GM12875 (cell line): Measurements from ENCODE around the gene OSBPL2.

Experiments used
- H3K4me3 ChIP-seq: one replicate; pipeline ENCODE4 v1.5.1; 2011; ENCODE audit warnings: low read depth, low read length, control low read depth
- CTCF ChIP-seq: IDR thresholded peaks from 2 replicates; pipeline ENCODE4 v1.5.1; 2011; ENCODE audit warnings: low read depth, mild to moderate bottlenecking, control low read depth, inconsistent platforms, low read length, moderate library complexity, borderline replicate concordance; ENCODE audit not compliant: insufficient read depth

Gene OSBPL2

GRCh38 chr20:62326959-62327725 lies 88.8 kb downstream of the OSBPL2 start:
- no peak for TF ChIP-seq CTCF

GRCh38 chr20:62327726-62328495 lies 89.6 kb downstream of the OSBPL2 start:
- no peak overlapping the region for H3K4me3 ChIP-seq
- no peak for TF ChIP-seq CTCF

More at GRCh38 chr20:62326959-62327725, 88.8 kb downstream of the OSBPL2 start:
- H3K4me3 ChIP-seq = no peak overlapping the region

GRCh38 chr20:62328684-62329388 lies 90.5 kb downstream of the OSBPL2 start:
- no peak for TF ChIP-seq CTCF
- no peak overlapping the region for H3K4me3 ChIP-seq

- no peak overlapping the region for H3K4me3 ChIP-seq
- TF ChIP-seq CTCF = no peak
Measured at GRCh38 chr20:62329389-62330377, 91.4 kb downstream of the OSBPL2 start.

- no peak for TF ChIP-seq CTCF
- no peak overlapping the region for H3K4me3 ChIP-seq
Measured at GRCh38 chr20:62330576-62331317, 92.4 kb downstream of the OSBPL2 start.

- TF ChIP-seq CTCF = no peak
Measured at GRCh38 chr20:62331347-62331746, 93.0 kb downstream of the OSBPL2 start.

More at GRCh38 chr20:62331347-62331746, 93.0 kb downstream of the OSBPL2 start:
- no peak overlapping the region for H3K4me3 ChIP-seq
